ENCODE measurements around the gene TPCN1. TPM values are rescaled to one million over a fixed set of nuclear protein-coding genes. Genes with fewer than 3 reads are reported as not detected.
A peak's percentile ranks its signal among the peaks of the same experiment; 100 is the strongest.
"Not testable (repeated sequence)": the region's sequence is repeated elsewhere in the genome, so short reads cannot be mapped to it uniquely, and the experiment has no call there.

TPCN1 gene
- total and polyA plus RNA-seq, 2 donors from 2014 or later, result 38.4 to 93.3 TPM

GRCh38 chr12:113202300-113203075, 18.8 kb upstream of the TPCN1 start:
- peaks cover 0 to 9% (median 0%) of the 10 kb centered on the region in 3 donors for H3K4me1 ChIP-seq (ENCODE audit: control insufficient read depth in 2 of 3, insufficient read depth in 2 of 3, low read depth in 1 of 3, low read length in 3 of 3)
- FAIRE-seq (no peak), DNase-seq (peak in 1 of 5 donors; percentile 23)
- intact Hi-C loops (cut with DNase I), result no loop called here
- H3K27ac ChIP-seq (ENCODE audit: low read depth in 2 of 2, low read length in 2 of 2), result no peak overlapping the region
- no peaks in the 10 kb centered on the region for H3K9me3 ChIP-seq (ENCODE audit: control insufficient read depth in 2 of 3, insufficient read depth in 1 of 3, low read length in 3 of 3)
- no peak overlapping the region for H3K4me3 ChIP-seq (ENCODE audit: low read length in 3 of 3)
- TF ChIP-seq CTCF (IDR thresholded peaks at IDR 0.05; ENCODE audit: borderline replicate concordance, extremely low read depth, insufficient read depth), result no peak
- H3K9ac ChIP-seq (ENCODE audit: low read length in 3 of 3), result no peak overlapping the region
- no peaks in the 10 kb centered on the region for H3K36me3 ChIP-seq (ENCODE audit: control insufficient read depth in 2 of 3, insufficient read depth in 3 of 3, low read length in 3 of 3)
- H3K27me3 ChIP-seq (ENCODE audit: control insufficient read depth, insufficient read depth, low read length), result no peaks in the 10 kb centered on the region

- H3K9ac ChIP-seq (ENCODE audit: low read length in 3 of 3), result peak overlapping the region in 1 of 3 donors; percentile 1
- no peaks in the 10 kb centered on the region for H3K27me3 ChIP-seq (ENCODE audit: control insufficient read depth, insufficient read depth, low read length)
- DNase-seq (peak in 1 of 5 donors; percentile 56), FAIRE-seq (no peak)
- peaks cover 0 to 12% (median 0%) of the 10 kb centered on the region in 3 donors for H3K4me1 ChIP-seq (ENCODE audit: control insufficient read depth in 2 of 3, insufficient read depth in 2 of 3, low read depth in 1 of 3, low read length in 3 of 3)
- peak overlapping the region; percentile 41 to 59 for H3K27ac ChIP-seq (ENCODE audit: low read depth in 2 of 2, low read length in 2 of 2)
- H3K4me3 ChIP-seq (ENCODE audit: low read length in 3 of 3), result no peak overlapping the region
- no peaks in the 10 kb centered on the region for H3K9me3 ChIP-seq (ENCODE audit: control insufficient read depth in 2 of 3, insufficient read depth in 1 of 3, low read length in 3 of 3)
- TF ChIP-seq CTCF (IDR thresholded peaks at IDR 0.05; ENCODE audit: borderline replicate concordance, extremely low read depth, insufficient read depth), result no peak
- H3K36me3 ChIP-seq (ENCODE audit: control insufficient read depth in 2 of 3, insufficient read depth in 3 of 3, low read length in 3 of 3), result no peaks in the 10 kb centered on the region
- intact Hi-C loops (cut with DNase I), result no loop called here
Observed at GRCh38 chr12:113203852-113204760, 17.2 kb upstream of the TPCN1 start.

- H3K9me3 ChIP-seq (ENCODE audit: control insufficient read depth in 2 of 3, insufficient read depth in 1 of 3, low read length in 3 of 3), result no peaks in the 10 kb centered on the region
- H3K9ac ChIP-seq (ENCODE audit: low read length in 3 of 3), result no peak overlapping the region
- H3K27ac ChIP-seq (ENCODE audit: low read depth in 2 of 2, low read length in 2 of 2), result peak overlapping the region; percentile 41 to 59
- TF ChIP-seq CTCF (IDR thresholded peaks at IDR 0.05; ENCODE audit: borderline replicate concordance, extremely low read depth, insufficient read depth), result no peak
- H3K4me3 ChIP-seq (ENCODE audit: low read length in 3 of 3), result no peak overlapping the region
- no peak for FAIRE-seq
- peaks cover 0 to 12% (median 0%) of the 10 kb centered on the region in 3 donors for H3K4me1 ChIP-seq (ENCODE audit: control insufficient read depth in 2 of 3, insufficient read depth in 2 of 3, low read depth in 1 of 3, low read length in 3 of 3)
- intact Hi-C loops (cut with DNase I), result no loop called here
- DNase-seq, result peak in 4 of 5 donors; percentile 8 to 75 (median 51)
- H3K27me3 ChIP-seq (ENCODE audit: control insufficient read depth, insufficient read depth, low read length), result no peaks in the 10 kb centered on the region
- no peaks in the 10 kb centered on the region for H3K36me3 ChIP-seq (ENCODE audit: control insufficient read depth in 2 of 3, insufficient read depth in 3 of 3, low read length in 3 of 3)
Observed at GRCh38 chr12:113204804-113205203, 16.5 kb upstream of the TPCN1 start.

GRCh38 chr12:113206802-113207201, 14.5 kb upstream of the TPCN1 start:
- H3K4me3 ChIP-seq (ENCODE audit: low read length in 3 of 3); H3K9me3 ChIP-seq (ENCODE audit: control insufficient read depth in 2 of 3, insufficient read depth in 1 of 3, low read length in 3 of 3); H3K4me1 ChIP-seq (ENCODE audit: control insufficient read depth in 2 of 3, insufficient read depth in 2 of 3, low read depth in 1 of 3, low read length in 3 of 3); FAIRE-seq; H3K9ac ChIP-seq (ENCODE audit: low read length in 3 of 3); intact Hi-C loops (cut with DNase I); H3K27me3 ChIP-seq (ENCODE audit: control insufficient read depth, insufficient read depth, low read length); H3K27ac ChIP-seq (ENCODE audit: low read depth in 2 of 2, low read length in 2 of 2); H3K36me3 ChIP-seq (ENCODE audit: control insufficient read depth in 2 of 3, insufficient read depth in 3 of 3, low read length in 3 of 3): not testable (repeated sequence)
- peak in 1 of 5 donors; percentile 5 for DNase-seq

Data from kidney (tissue), 14 donors.